NCI-H226 (cell line): ENCODE measurements around the gene KCTD3.

Source experiments
- DNase-seq: peaks from one replicate; pipeline ENCODE4 v3.0.0-alpha.2; 2015

Gene KCTD3

GRCh38 chr1:215557504-215557903 is 9.6 kb upstream of the KCTD3 start:
- no peak for DNase-seq

DNA sequence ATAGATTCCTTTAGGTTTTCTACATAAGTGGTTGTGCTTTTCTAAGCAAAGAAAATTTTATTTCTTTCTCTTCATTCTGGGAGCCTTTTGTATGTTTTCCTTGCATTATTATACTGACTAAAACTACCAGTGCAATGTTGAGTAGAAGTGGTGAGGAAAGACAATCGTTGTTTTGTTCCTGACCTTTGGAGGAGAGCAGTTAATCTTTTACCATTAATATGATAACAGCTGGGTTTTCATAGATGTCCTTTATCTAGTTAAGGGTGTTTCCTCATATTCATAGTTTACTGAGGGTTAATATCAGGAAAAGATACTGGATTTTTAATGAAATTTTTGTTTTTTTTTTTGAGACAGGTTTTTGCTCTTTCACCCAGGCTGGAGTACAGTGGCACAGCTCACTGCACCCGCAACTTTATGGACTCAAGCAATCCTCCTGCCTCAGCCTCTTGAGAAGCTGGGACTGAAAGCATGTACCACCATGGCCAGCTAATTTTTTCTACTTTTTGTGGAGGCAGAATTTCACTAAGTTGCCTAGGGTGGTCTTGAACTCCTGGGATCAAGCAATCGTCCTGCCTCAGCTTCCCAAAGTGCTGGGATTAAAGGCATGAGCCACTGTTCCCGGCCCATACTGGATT is 9.0 kb upstream of the KCTD3 start:
- no peak for DNase-seq

DNA sequence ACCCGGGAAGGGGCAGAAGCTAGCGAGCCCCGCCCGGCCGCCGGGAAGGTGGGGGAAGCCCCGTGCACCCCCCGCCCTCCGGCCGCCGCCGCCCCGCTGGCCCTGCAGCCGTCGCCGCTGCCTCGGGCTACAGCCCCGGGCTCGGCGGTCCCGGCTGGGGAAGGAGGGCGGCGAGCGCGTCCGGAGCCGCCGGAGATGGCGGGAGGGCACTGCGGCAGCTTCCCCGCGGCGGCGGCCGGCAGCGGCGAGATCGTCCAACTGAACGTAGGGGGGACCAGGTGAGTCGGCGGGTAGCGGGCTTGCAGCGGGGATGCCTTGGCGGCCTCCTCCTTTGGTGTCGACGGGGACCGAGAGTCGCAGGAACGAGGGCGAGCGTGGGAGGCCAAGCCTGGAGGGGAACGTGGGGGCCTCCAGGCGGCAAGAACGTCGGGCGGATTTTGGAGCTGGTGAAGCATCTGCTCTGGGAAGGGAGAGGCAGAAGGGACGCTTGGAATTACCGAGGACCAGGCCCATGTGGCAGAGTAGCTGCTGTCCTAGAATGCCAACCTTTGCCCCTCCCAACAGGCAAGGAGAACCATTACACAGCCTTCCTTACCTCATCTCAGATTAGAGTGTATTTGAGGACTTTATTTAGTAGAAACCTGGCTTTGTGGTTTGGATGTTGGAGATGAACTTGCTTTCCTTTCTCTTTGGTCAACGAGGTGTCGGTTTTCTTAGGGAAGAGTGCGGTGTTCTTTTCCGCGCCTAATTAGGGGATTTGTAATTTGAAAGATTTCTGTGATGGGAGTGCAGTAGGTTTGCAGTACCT is 591 bp downstream of the KCTD3 start:
- DNase-seq = peak; percentile 9

GRCh38 chr1:215568299-215568692 is 1.2 kb downstream of the KCTD3 start:
- DNase-seq = peak; percentile 1

DNA sequence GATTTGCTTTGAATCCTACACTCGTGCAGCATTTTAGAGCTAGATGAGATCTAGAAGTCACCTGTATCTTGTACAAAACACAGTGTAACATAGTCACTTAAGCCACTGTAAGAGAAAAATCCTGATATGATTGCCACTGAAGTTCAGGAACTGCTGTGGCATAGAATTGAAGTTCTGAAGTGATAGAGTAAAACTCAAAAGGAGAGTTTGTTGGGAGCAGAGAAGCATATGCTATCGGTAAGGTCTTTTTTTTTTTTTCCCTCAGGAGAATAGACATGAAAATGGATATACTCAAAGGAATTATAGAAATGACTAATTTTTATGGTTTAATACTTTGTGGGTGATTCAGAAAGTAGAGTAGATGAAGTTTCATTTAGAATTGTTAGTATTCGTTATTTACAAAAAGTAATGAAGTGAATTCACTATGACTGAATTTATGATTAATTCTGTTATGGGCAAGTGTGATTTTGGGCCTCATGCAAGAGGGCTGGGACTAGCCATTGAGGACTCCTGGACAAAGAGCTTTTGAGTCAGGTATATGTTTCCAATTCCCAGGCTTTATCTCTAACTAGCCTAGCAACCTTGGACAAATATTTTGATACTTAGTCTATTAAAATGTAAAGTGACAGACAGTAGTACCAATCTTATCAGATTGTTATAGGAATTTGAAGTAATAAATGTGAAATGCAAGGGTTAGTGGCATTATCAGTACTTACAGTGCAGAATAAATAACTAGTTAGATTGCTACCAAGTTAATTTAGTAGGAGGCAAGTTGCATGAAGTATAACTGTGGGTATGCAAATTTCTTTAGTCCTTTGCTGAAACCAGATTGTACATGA is 3.1 kb downstream of the KCTD3 start:
- DNase-seq = peak; percentile 7

GRCh38 chr1:215581896-215582295 is 14.8 kb downstream of the KCTD3 start:
- no peak for DNase-seq

DNA sequence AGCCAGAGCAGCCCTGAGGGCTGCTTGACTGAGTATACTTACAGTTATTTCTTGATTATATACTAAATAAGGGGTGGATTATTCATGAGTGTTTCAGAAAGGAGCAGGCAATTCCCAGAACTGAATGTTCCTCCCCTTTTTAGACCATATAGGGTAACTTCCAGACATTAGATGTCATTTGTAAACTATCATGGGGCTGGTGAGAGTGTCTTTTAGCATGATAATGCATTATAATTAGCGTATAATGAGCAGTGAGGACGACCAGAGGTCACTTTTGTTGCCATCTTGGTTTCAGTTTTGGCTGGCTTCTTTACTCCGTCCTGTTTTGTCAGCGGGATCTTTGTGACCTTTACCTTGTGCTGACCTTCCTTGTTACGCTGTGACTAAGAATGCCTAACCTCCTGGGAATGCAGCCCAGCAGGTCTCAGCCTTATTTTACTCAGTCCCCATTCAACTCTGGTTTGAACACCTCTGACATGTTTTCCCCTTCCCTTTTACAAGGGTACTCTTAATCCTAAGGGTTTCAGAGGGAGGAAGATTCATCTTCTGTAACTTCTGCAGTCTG is 16.2 kb downstream of the KCTD3 start:
- DNase-seq = no peak

DNA sequence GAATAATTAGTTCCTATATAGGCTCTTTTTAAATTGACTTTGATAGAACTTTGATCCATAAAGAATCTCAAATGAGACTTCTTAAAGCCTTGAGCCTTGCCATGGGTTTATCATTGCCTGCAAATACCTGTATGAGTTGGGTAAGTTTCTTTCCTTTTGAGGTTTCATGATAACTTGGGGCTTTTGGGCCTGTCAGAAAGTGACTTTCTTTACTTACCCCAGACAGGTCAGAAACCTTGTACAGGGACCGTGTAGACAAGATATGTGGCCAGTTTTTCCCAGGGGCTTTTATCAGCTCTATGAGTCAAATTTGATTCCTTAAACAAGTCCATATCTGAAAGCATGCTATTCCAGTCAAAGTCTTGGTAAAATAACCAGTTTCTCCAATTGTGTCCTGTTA is 17.3 kb downstream of the KCTD3 start:
- DNase-seq = no peak

- no peak for DNase-seq
Observed at GRCh38 chr1:215589650-215590435, 22.7 kb downstream of the KCTD3 start.

- no peak for DNase-seq
Observed at GRCh38 chr1:215590779-215591491, 23.8 kb downstream of the KCTD3 start.

DNA sequence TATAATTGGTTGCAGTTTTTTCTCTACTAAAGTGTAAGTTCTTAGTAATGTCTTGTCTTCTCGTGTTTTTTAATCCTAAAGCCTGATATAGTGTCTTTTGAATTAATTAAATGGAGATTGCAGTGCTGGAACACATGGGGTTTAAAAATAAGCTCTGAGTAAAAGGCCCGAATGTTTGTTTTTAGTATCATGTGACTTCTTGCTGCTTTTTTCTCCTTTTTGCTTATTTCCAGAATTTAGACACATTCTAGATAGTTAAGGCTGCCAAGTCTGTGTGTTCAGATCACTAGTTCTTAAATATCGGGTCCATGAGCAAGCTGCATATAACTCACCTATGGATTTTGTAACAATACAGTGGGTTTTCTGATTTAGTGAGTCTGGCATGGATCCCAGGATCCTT is 27.5 kb downstream of the KCTD3 start:
- DNase-seq = no peak

DNA sequence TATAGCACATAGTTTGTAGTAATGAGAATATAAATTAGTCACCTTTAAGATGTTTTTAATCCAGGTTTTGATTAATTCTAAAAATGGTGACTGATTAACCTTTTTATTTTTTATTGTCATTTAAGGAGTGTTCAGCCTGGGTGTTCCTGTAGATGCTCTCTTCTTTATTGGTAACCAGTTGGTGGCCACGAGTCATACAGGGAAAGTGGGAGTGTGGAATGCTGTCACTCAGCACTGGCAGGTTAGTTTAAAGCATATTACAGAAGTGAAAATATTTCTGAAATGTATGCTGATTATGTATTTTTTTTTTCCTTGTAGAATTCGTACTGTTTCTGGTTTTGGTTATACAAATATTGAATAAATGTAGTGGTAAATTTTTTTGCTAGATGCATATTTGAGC is 28.1 kb downstream of the KCTD3 start:
- DNase-seq = no peak

- DNase-seq = no peak
Observed at GRCh38 chr1:215597961-215598360, 30.9 kb downstream of the KCTD3 start.

DNA sequence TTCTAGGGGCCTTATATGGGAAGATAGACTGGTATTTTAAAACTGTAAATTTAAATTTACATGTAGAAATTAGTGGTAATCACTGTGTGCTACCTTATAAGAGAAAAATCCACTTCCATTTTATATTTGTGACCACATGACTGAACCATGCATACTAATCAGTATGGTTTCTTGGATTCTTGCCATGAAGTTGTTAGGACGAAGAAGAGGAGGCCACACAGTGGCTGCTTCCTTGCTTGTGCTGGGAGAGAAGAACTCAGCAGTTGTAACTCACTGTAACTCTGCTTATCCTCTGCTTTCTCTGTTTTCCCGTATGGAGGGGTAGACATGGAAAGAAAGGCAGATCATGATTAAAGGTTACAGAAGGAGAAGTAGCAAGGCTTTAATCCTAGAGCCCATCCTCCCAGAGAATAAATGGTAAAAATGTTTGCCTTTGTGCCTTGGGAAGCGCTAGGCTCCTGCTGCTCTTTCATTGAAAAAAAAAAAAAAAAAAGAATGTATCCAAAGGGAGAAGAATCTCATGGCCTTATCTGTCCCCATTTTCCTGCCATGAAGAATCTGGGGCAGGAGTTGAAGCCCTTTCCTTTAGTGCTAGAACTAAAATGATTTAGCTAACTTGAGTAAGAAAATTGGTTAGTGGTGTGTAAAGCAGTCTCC is 32.4 kb downstream of the KCTD3 start:
- DNase-seq = no peak

DNA sequence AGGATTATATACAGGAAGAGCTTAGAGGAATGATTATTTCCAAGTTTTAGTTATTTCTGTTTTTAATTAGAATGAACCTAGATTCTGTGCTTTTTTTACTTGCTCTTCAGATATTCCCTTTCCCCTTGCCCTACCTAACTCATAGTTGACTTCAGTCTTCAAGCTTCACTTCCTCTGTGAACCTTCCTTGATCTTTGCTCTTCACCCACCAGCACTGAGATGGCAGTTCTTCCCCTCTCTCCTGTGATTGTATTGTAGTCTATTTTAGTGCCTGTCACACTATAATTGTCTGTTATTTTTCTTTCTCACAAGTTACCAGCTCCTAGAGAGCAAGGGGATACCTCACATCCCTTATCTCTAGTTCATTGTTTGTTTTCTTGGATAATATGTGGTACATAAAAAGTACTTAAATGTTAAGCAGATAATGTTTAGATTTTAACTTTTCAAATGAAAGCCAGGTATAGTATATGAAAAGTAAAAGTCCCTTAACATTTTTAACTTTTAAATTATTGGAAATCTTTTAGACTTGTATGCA is 33.2 kb downstream of the KCTD3 start:
- no peak for DNase-seq

DNA sequence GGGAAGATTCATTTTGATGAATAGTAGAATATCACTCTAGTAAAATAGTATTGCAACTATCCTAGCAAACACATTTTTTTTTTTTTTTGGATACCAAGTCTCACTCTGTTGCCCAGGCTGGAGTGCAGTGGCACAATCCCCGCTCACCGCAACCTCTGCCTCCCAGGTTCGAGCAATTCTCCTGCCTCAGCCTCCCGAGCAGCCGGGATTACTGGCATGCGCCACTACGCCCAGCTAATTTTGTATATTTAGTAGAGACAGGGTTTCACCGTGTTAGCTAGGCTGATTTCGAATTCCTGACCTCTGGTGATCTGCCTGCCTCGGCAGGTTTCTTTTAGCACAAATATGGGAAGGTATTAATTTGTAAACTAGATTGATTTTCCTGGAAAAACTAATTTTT is 33.8 kb downstream of the KCTD3 start:
- DNase-seq = no peak

- DNase-seq = no peak
Observed at GRCh38 chr1:215601276-215601675, 34.2 kb downstream of the KCTD3 start.

DNA sequence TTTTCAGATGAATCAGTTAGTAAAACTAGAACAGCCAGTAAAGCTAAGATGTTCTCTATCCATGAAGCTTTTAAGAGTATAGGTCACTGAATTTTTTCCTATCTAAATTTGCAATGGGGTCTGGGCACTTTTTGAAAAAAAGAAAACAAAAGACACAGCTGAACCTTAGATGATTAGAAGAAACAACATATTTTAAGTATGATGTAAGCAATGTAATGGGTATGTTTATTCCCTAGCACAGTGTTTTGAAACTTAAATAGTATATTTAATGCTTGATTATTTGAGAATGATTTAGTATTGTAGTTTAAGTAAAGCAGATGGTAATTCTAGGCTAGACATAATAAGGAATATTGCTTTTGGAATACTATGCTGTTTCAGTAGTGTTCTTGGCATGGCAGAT is 36.2 kb downstream of the KCTD3 start:
- DNase-seq = no peak

- no peak for DNase-seq
Observed at GRCh38 chr1:215605011-215605621, 38.0 kb downstream of the KCTD3 start.

DNA sequence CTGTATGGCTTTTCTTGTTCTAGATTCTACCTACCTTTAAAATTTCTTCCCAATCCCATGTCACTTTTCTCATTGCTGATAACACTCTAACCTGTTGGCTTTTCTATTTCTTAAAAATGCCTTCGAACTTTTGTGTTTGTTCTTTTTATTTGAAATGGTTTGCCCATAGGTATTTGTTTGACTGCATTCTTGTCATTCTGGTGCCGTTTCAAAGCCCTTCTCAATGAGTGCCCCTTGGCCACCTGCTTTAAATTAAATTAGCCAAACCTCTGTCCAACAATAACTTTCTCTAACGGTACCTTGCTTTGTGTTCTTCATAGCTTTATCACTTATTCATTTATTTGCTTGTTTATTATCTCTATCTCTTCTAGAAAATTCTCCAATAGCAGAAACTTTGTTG is 38.9 kb downstream of the KCTD3 start:
- no peak for DNase-seq
